EH (cell line): ENCODE data around the gene TCEANC2.
A peak's percentile ranks its signal among the peaks of the same experiment; 100 is the strongest.
"Not testable (repeated sequence)": the region's sequence is repeated elsewhere in the genome, so short reads cannot be mapped to it uniquely, and the experiment has no call there.

Source experiments
- DNase-seq: peaks from one replicate; pipeline ENCODE4 v3.0.0-alpha.2; 2015; ENCODE audit warnings: low read depth

The TCEANC2 gene

GRCh38 chr1:54086754-54087153 is 33.3 kb downstream of the TCEANC2 start:
- no peak for DNase-seq

GRCh38 chr1:54088385-54088784 is 35.0 kb downstream of the TCEANC2 start:
- DNase-seq = no peak

GRCh38 chr1:54091666-54092065 is 38.3 kb downstream of the TCEANC2 start:
- no peak for DNase-seq

GRCh38 chr1:54094001-54094729 is 40.8 kb downstream of the TCEANC2 start:
- DNase-seq = no peak

GRCh38 chr1:54094730-54095105 is 41.3 kb downstream of the TCEANC2 start:
- DNase-seq = not testable (repeated sequence)

- DNase-seq = peak; percentile 17
Measured at GRCh38 chr1:54095546-54096226, 42.3 kb downstream of the TCEANC2 start.

GRCh38 chr1:54096227-54096876 is 42.9 kb downstream of the TCEANC2 start:
- DNase-seq = no peak

- DNase-seq = no peak
Measured at GRCh38 chr1:54096877-54097240, 43.5 kb downstream of the TCEANC2 start.

- DNase-seq = no peak
Measured at GRCh38 chr1:54099061-54099610, 45.7 kb downstream of the TCEANC2 start.

- no peak for DNase-seq
Measured at GRCh38 chr1:54100500-54100899, 47.1 kb downstream of the TCEANC2 start.

GRCh38 chr1:54103414-54103813 is 50.0 kb downstream of the TCEANC2 start:
- no peak for DNase-seq

- DNase-seq = not testable (repeated sequence)
Measured at GRCh38 chr1:54104613-54105012, 51.2 kb downstream of the TCEANC2 start.

GRCh38 chr1:54105080-54105479 is 51.7 kb downstream of the TCEANC2 start:
- DNase-seq = no peak

GRCh38 chr1:54105736-54106269 is 52.4 kb downstream of the TCEANC2 start:
- DNase-seq = no peak

GRCh38 chr1:54107131-54107530 is 53.7 kb downstream of the TCEANC2 start:
- DNase-seq = peak; percentile 64

- DNase-seq = no peak
Measured at GRCh38 chr1:54108156-54108555, 54.7 kb downstream of the TCEANC2 start.

GRCh38 chr1:54109129-54110090 is 56.0 kb downstream of the TCEANC2 start:
- no peak for DNase-seq

GRCh38 chr1:54110996-54111395 is 57.6 kb downstream of the TCEANC2 start:
- no peak for DNase-seq

GRCh38 chr1:54111624-54112023 is 58.2 kb downstream of the TCEANC2 start:
- no peak for DNase-seq

GRCh38 chr1:54112027-54112426 is 58.6 kb downstream of the TCEANC2 start:
- DNase-seq = no peak

- no peak for DNase-seq
Measured at GRCh38 chr1:54112705-54113368, 59.4 kb downstream of the TCEANC2 start.
